IPS-18c (cell line): Measurements from ENCODE around the gene SEPTIN5.
"Not testable (repeated sequence)": the region's sequence is repeated elsewhere in the genome, so short reads cannot be mapped to it uniquely, and the experiment has no call there.

ENCODE experiments used
- H3K4me3 ChIP-seq: 2 replicates; pipeline ENCODE4 v1.7.0; 2013; ENCODE audit warnings: low read depth, mild to moderate bottlenecking, low read length, moderate library complexity; ENCODE audit not compliant: insufficient read depth
- H3K9me3 ChIP-seq: one replicate; pipeline ENCODE4 v1.6.1; 2013; ENCODE audit warnings: mild to moderate bottlenecking, low read length, moderate library complexity; ENCODE audit not compliant: control insufficient read depth, insufficient read depth

SEPTIN5 gene

DNA sequence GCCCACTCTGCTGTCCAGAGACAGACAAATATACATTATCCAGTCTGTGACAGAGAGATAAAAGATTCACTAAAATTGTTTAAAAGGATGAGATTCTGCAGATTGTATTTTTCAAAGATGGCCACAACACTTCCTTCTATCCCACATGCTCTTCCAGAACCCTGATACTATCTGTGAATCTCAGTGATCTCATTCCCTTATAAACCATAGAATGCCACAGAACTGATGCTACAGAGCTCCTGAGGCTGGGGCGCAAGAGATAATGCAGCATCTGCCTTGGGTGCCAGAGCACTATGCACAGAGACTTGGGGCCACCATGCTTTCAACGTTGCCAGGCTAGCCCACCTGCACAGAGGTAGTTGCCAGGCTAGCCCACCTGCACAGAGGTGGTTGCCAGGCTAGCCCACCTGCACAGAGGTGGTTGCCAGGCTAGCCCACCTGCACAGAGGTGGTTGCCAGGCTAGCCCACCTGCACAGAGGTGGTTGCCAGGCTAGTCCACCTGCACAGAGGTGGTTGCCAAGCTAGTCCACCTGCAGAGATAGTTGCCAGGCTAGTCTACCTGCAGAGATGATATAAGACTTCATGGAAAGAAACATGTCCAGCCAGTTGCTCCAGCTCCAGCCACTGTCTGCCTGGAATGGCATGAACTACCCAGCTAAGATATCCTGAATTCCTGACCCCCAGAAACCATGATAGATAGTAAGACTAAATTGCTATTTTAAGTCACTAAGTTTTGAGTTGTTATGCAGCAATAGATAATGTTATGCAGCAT is 17.6 kb upstream of the SEPTIN5 start:
- Histone ChIP-seq H3K9me3 (peaks cover 2% of the 10 kb centered on the region), H3K4me3 (no peak overlapping the region)

DNA sequence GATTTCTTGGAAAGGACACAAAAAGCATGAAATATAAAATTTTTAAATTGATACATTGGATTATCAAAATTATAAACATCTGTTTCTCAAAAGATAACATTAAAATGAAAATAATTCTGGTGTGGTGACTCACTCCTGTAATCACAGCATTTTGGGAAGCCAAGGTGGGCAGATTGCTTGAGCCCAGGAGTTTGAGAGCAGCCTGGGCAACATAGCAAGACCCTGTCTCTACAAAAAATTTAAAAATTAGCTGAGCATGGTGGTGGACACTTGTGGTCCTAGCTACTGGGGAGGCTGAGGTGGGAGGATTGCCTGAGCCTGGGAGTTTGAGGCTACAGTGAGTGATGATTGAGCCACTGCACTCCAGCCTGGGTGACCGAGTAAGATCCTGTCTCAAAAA is 16.4 kb upstream of the SEPTIN5 start:
- H3K9me3 ChIP-seq, H3K4me3 ChIP-seq: not testable (repeated sequence)

DNA sequence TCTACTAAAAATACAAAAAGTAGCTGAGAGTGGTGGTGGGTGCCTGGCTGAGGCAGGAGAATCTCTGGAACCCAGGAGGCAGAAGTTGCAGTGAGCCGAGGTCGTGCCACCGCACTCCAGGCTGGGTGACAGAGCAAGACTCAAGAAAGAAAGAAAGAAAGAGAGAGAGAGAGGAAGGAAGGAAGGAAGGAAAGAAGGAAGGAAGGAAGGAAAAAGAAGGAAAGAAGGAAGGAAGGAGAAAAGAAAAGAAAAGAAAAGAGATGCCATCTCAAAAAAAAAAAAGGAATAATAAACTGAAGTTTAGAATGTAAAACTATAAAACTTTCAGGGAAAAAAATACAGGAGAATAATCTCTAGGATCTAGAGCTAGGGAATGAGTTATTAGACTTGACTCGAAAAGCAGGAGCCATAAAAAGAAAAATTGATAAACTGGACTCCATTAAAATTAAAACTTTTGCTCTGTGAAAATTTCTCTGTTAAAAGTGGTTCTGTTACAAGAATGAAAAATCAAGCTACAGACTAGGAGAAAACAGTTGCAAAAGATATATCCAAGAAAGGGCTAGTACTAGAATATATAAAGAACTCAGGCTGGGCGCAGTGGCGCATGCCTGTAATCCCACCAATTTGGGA is 13.4 kb upstream of the SEPTIN5 start:
- H3K4me3 ChIP-seq = no peak overlapping the region
- no peaks in the 10 kb centered on the region for H3K9me3 ChIP-seq

DNA sequence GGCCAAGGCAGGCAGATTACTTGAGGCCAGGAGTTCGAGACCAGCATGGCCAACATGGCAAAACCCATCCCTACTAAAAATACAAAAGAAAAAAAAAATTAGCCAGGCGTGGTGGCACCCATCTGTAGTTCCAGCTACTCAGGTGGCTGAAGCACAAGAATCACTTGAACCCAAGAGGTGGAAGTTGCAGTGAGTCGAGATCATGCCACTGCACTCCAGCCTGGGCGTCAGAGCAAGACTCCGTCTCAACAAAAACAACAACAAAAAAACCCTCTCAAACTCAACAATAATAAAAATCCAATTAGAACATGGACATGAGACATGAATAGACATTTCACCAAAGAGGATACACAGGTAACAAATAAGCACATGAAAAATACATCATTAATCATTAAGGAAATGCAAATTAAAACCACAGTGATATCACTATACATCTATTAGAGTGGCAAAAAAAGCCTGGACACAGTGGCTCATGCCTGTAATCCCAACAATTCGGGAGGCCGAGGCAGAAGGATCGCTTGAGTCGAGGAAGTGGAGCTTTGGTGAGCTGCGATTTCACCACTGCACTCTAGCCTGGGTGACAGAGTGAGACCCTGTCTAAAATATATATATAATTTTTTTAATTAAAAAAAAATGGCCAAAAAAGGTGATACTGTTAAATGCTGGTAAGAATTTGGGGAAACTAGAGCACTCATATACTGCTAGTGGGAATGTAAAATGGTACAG is 12.7 kb upstream of the SEPTIN5 start:
- Histone ChIP-seq H3K4me3 (no peak overlapping the region), H3K9me3 (no peaks in the 10 kb centered on the region)

DNA sequence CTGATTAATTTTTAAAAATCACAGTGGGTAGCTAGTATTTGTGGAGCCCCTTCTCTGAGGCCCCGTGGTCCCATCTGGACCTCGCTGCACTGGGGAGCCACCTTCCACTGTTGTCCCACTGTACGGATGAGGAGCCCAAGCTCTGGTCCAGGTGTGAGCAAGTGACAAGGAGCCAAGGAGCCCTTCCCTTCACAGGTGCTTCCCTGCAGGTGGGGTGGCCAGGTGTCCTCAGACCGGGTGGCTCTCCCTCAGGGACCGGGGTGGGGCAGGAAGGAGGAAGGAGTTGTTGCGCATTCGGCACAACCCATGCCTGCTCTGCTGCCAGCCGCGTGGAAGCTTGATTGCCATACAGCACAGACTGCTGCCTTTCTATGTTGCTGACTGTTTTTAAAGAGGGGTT is 10.4 kb upstream of the SEPTIN5 start:
- H3K4me3 ChIP-seq = no peak overlapping the region
- H3K9me3 ChIP-seq = no peaks in the 10 kb centered on the region

DNA sequence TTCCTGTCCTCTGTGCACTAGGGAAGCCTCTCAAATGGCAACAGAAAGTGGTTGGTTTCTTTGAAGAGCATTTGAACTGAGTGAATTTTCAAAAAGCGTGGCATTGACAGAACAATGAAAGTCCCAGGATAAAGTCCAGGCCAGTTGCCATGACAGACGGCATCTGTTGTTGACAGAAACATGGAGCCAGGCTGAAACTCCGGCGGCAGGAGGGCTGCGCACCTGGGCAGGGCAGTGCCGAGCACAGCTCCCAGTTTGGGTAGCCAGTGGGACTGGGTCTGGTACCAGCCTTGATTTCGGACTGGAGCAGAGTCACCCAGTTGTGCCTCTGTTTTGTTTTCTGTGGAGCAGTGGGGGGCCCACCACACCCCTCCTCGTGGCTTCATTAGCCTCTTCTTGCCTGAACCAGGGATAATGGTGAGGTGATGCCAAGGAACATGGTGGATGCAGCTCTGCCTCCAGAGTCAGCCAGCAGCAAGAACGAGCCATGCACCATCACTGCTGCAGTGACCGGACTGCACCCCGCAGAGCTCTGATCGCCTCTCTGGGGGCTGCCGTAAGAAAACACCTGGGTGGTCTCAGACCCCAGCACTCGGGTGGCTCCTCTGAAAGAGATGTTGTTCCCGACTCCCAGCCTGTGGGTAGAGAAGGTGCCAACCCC is 9.8 kb upstream of the SEPTIN5 start:
- Histone ChIP-seq H3K4me3 (no peak overlapping the region), H3K9me3 (no peaks in the 10 kb centered on the region)

DNA sequence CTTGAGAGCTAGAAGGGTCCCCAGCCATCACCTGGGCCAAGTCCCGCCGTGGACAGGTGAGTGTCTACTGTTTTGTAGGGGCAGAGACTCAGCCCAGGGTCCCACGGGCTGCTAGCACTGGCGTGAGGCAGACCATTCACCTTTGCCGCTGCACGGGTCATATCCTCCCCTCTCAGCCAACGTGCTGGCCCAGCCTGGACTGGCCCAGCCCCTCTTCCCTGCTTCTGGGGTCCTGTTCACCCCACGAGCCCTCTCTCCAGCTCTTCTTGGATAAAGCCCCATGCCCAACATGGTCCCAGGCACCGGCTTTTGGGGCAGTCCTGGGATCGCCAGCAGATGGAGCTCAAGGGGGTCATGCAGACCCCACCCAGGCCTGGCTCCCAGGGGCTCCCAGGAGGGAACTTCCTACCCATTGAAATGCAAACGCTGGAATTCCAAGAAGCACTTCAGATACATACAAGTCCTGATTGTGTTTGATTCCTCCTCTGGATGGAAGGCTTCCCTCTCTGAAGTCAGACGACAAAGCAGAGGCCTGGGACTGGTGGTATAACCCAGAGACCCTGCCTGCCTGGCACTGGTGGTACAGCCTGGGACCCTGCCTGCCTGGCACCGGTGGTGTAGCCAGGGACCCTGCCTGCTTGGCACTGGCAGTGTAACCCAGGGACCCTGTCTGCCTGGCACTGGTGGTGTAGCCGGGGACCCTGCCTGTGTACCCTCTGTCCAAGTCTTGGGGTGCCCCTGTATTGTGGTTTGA is 8.9 kb upstream of the SEPTIN5 start:
- Histone ChIP-seq H3K4me3 (no peak overlapping the region), H3K9me3 (no peaks in the 10 kb centered on the region)

DNA sequence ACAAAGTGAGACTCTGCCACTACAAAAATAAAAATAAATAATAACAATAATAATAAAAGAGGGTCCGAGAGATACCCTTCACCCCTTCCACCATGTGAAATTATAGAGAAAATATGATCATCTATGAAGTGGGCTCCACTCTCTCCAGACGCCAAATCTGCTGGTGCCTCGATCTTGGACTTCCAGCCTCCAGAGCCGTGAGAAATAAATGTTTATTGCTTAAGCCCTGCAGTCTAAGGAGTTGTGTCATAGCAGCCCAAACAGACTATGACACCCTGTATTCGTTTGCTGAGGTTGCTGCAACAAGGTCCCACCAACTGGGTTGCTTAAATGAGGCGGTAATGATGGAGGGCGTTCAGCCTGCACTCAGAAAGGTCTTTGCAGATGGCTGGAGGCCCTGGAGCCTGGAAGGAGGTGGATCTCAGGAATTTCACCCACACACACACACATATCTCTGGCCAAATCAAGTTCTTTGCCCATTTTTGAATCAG is 7.6 kb upstream of the SEPTIN5 start:
- H3K9me3 ChIP-seq = no peaks in the 10 kb centered on the region
- no peak overlapping the region for H3K4me3 ChIP-seq

DNA sequence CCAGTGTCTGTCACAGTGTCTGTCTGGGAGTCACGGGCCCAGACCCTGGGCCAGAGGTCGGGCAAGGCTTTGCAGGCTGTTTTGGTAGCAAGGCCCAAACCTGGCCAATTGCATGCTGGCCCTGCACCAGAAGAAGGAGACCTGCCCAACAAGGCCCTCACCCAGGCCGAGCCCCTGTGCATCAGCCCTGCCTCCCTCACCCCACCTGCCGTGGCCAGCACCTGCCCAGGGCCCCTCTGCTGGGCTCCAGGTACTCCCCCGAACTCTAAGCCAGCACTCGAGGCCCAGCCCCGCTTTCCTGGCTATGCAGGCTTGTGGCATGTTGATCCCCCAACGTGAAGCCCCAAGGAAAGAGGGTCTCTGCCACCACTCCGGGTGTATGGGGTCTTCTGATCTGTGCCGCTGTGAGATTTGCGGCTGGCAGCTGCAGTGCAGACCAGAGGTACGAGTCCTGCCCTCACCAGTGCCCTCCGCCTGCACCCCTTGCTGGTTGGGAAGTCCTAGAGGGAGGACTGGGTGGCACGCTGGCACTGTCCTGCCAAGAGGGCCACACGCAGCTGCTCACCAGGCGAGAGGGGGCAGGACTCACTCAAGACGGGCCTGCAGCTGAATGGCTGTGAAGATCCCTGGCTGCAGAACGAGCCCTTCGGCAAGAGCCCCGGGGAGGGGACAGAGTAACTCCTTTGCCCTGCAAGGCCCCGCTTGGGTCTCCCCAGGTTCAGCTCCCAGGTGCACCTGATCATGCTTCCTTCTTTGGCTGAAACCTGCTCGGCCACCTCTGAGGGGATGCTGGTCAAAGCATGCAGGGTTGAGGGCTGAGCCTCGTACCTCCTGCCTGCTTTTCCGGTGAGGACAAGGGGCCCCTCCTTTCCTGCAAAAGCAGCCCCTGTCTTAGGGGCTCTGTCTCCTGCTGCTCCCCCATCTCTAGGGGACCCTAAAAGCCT is 6.7 kb upstream of the SEPTIN5 start:
- Histone ChIP-seq H3K9me3 (no peaks in the 10 kb centered on the region), H3K4me3 (no peak overlapping the region)

DNA sequence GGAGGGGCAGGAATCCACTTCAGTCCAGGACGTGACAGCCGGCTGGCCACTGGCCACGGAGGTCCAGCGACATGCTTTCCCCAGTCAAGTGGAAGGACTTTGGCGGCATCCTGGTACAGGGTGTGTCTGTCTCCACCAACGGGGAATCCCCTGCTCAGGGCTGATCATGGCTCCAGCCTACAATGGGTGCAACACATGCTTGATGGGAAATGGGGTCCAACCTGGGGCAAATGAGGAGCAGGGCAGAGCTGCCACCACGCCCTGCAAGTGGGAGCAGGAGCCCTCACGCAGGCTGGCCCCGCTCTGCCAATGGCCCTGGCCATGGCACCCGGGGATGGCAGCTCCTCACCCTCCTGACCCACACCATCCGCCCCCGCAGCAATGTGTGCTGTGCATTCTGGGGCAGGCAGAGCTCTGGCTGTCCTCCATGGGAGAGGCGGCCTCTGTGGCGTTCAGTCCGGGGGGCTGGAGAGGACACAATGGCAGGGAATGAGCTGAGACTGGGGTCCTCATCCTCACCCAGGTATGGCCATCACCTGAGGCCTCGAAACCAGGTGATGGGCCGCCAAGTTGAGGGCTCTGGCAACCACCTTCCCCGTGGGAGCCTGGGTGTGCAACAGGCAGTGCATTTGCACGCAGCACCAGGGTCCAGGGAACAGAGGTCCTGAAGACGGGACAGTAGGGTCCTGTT is 5.8 kb upstream of the SEPTIN5 start:
- H3K9me3 ChIP-seq = no peaks in the 10 kb centered on the region
- no peak overlapping the region for H3K4me3 ChIP-seq

DNA sequence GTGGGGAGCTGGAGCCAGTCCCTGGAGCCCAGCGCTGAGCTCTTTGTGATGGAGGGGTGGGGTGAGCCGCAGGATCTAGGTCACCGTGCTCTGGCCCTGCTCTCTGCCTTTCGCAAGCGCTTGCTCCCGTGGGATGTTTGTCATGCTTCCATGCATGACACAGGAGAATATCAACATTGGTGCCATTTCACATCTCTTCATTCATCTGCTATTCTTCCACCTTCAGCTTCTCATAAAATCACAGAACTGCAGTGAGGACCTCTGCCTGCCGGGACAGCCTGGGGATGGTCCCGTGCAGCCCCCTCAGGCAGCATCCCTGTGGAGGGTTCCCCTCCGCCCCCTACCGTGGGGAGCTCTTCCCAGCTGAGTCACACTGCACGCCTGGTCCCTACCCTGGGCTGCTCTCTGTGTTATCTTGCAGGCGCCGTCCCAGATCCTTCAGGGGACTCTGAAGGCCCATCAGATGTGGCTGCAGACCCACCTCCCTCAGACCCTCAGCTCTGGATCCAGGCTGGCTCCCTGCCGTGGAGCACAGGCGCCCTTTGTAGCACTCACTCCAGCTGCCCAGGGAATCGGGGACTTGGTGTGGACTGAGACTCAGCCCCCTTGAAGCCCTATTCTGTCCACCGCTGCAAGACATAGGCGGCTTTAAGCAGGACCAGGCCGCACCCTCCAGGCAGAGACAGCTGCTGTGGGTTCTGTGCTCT is 5.1 kb upstream of the SEPTIN5 start:
- Histone ChIP-seq H3K9me3 (no peaks in the 10 kb centered on the region), H3K4me3 (no peak overlapping the region)

DNA sequence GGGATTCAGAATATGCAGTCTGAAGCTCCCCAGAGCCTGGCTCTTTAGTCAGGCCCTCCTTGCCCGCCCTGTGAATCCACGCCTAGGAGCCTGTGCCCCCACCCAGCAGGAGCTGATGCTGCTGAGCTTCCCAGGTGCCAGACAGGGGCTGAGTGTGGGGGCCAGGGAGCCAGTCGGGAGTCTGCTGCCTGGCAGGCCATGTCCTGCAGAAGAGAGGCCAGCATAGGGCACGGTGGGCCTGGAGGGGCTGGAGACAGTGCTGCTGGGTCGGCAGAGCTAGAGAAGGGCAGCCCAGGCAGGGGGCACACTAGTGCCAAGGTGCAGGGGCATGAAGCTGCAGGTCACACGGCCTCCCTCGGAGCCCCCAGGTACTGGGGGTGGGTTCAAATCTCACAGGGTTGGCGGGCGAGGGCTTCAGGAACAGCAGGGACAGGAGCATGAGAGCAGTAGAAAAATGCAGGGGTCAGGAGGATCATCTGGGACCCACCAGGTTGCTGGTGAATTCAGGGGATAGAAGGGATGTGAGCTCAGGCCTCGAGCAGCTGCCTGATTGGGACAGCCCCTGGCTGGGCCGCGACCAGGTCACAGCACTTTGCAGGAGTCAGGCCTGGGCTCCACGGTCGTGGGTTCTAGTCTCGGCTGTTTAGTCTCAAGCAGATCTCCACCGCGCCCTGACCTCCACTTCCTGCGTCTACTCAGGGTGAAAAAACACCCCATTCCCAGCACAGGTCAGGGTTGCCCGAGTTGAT is 4.1 kb upstream of the SEPTIN5 start:
- H3K4me3 ChIP-seq = no peak overlapping the region
- H3K9me3 ChIP-seq = no peaks in the 10 kb centered on the region

DNA sequence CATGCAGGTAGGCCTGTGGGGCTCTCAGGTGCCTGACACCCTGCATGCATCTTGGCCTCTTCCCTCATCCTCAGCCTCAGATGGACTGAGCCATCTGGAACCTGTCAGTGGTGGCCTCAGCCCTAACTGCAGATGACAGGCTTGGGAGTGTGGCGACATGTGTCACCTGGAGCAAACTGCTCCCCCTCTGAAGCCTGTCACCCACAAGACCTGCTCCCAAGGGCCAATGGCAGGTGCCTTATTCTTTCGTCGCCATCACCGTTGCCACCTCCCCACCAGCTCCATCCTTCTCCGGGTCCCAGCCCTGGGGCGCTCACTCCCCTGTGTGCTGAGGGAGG is 3.6 kb upstream of the SEPTIN5 start:
- Histone ChIP-seq H3K9me3 (no peaks in the 10 kb centered on the region), H3K4me3 (no peak overlapping the region)

DNA sequence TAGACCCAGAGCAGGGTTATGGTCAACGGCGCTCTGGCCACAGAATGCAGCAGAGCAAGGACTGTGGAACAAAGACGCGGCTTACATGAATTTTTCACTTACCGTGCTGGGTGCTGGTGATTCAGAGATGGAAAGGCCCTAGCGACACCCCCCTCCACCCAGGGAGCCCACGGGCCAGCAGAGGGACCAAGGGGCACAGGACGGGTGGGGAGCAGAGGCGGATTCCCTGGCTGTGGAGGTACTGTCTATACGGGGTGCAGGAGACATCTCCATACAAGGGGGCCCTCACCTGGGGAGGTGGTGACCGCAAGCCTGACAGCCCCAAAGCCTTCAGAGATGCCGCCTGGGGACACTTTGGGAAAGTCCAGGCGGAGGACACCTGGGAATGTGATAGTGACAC is 1.1 kb upstream of the SEPTIN5 start:
- Histone ChIP-seq H3K4me3 (no peak overlapping the region), H3K9me3 (no peaks in the 10 kb centered on the region)
